ENCODE results near the gene KISS1R.

The KISS1R gene

GRCh38 chr19:955803-956765, 39.0 kb downstream of the KISS1R start:
- ChIA-PET CTCF (interaction anchor here (1.0 kb wide), 1 partner anchor 15 kb away, joined by 5 read pairs; no protein-coding TSS in a partner anchor), POLR2A (no interaction called here)
- Histone ChIP-seq H3K9me3 (ENCODE audit: control insufficient read depth, insufficient read depth, low read depth, low read length) (no peaks in the 10 kb centered on the region), H3K36me3 (ENCODE audit: control insufficient read depth in 2 of 2, insufficient read depth in 1 of 2, low read length in 2 of 2) (peaks cover 0 to 12% of the 10 kb centered on the region in 2 experiments; a peak in 1 of 3 replicates), H3K4me3 (ENCODE audit: low read depth, low read length) (no peak overlapping the region), H3K27ac (ENCODE audit: extremely low read depth, low read depth, low read length) (no peak overlapping the region), H3K4me1 (ENCODE audit: control insufficient read depth, insufficient read depth, low read length) (no peaks in the 10 kb centered on the region)
- TF ChIP-seq ZNF174 (tag by site-specific recombination; IDR thresholded peaks at IDR 0.05) (no peak), ZNF558 (tag by site-specific recombination; IDR thresholded peaks at IDR 0.05) (no peak), YY2 (tag by site-specific recombination; IDR thresholded peaks at IDR 0.05) (no peak), GLIS1 (tag by site-specific recombination; IDR thresholded peaks at IDR 0.05) (no peak), ZBTB44 (tag by site-specific recombination; IDR thresholded peaks at IDR 0.05) (no peak), ZNF626 (tag by site-specific recombination; IDR thresholded peaks at IDR 0.05) (no peak), ZNF114 (tag by site-specific recombination; IDR thresholded peaks at IDR 0.05) (no peak), ZNF214 (tag by site-specific recombination; IDR thresholded peaks at IDR 0.05; ENCODE audit: borderline replicate concordance) (no peak), ZNF350 (tag by site-specific recombination; IDR thresholded peaks at IDR 0.05) (no peak), ZSCAN4 (tag by site-specific recombination; IDR thresholded peaks at IDR 0.05) (no peak), KLF16 (tag by site-specific recombination; IDR thresholded peaks at IDR 0.05) (no peak), ZNF274 (IDR thresholded peaks at IDR 0.05; ENCODE audit: low read length) (no peak), ZNF274 (tag by site-specific recombination; IDR thresholded peaks at IDR 0.05; ENCODE audit: borderline replicate concordance) (no peak), ZNF16 (tag by site-specific recombination; IDR thresholded peaks at IDR 0.05; ENCODE audit: low read depth) (no peak)

- CTCF ChIA-PET: no interaction called here
- peaks cover 0 to 12% of the 10 kb centered on the region in 2 experiments; a peak in 1 of 3 replicates for H3K36me3 ChIP-seq (ENCODE audit: control insufficient read depth in 2 of 2, insufficient read depth in 1 of 2, low read length in 2 of 2)
- H3K9me3 ChIP-seq (ENCODE audit: control insufficient read depth, insufficient read depth, low read depth, low read length): no peaks in the 10 kb centered on the region
- H3K4me3 ChIP-seq (ENCODE audit: low read depth, low read length): no peak overlapping the region
- POLR2A ChIA-PET: interaction anchor here (1.1 kb wide), 1 partner anchor 280 kb away, joined by 4 read pairs; no protein-coding TSS in a partner anchor
- no peaks in the 10 kb centered on the region for H3K4me1 ChIP-seq (ENCODE audit: control insufficient read depth, insufficient read depth, low read length)
- H3K27ac ChIP-seq (ENCODE audit: extremely low read depth, low read depth, low read length): no peak overlapping the region
- no peak for TF ChIP-seq ZNF175 (tag by site-specific recombination; IDR thresholded peaks at IDR 0.05)
- TF ChIP-seq ZNF777 (tag by site-specific recombination; IDR thresholded peaks at IDR 0.05; ENCODE audit: borderline replicate concordance): no peak
- TF ChIP-seq PRDM10 (tag by site-specific recombination; IDR thresholded peaks at IDR 0.05): no peak
- TF ChIP-seq ZNF596 (tag by site-specific recombination; IDR thresholded peaks at IDR 0.05): no peak
- no peak for TF ChIP-seq ATF2 (tag by site-specific recombination; IDR thresholded peaks at IDR 0.05; ENCODE audit: low read depth)
- no peak for TF ChIP-seq ZNF221 (tag by site-specific recombination; IDR thresholded peaks at IDR 0.05; ENCODE audit: borderline replicate concordance)
- TF ChIP-seq REST (tag by site-specific recombination; IDR thresholded peaks at IDR 0.05): no peak
These were observed 39.8 kb downstream of the KISS1R start for GRCh38 chr19:956766-957440.

Measured in HEK293 (cell line).